K562 (cell line): ENCODE results near the gene PGRMC2. TPM values are rescaled to one million over a fixed set of nuclear protein-coding genes. Genes with fewer than 3 reads are reported as not detected.

Experiments used
- ATAC-seq: fragments of 200-7000 bp; cut with Tn5 transposase; 3 replicates; pipeline ENCODE4 v1.9.1; 2020; ENCODE audit warnings: moderate library complexity
- BruUV-seq: library from RNA; stranded (reverse); fragments of 400-500 nt; replicated peaks from 2 replicates; lab custom pipeline; 2021; lab: Mats Ljungman, UMichigan
- CTCF ChIA-PET: fragments of 300-600 bp; formaldehyde crosslinking; extraction: SDS; loops from one replicate; lab custom pipeline; 2021; ENCODE audit warnings: low intra/inter-chr PET ratio; lab: Yijun Ruan, JAX
- POLR2A ChIA-PET: fragments of 300-600, 350-650 bp; sonication (Branson Sonifier 250); formaldehyde crosslinking; extraction: SDS; loops from one replicate; lab custom pipeline; 2021; ENCODE audit warnings: antibody characterized with exemption, inconsistent platforms; lab: Yijun Ruan, JAX
- DNase-seq, 4 experiments: peaks; one replicate each; pipeline versions ENCODE4 v3.0.0 to v3.0.0-alpha.2; 2011 to 2018; ENCODE audit warnings: low spot score in 3 of 4, mixed read lengths in 3 of 4; ENCODE audit errors: extremely low read depth in 1 of 4
- FAIRE-seq: peaks from 2 replicates; lab custom pipeline; 2011; peaks lifted over from hg19 to GRCh38; lab: Jason Lieb, UNC
- H2AFZ ChIP-seq: 2 replicates; pipeline ENCODE4 v1.6.0; 2011; ENCODE audit warnings: low read depth, low read length, control low read depth, inconsistent platforms
- H3K27ac ChIP-seq: fragments of 200-600 bp; 3 replicates; pipeline ENCODE4 v1.8.0; 2011; ENCODE audit warnings: low read depth, mild to moderate bottlenecking, control low read depth, inconsistent platforms, low read length, moderate library complexity, mixed read lengths; ENCODE audit errors: extremely low read depth
- H3K27me3 ChIP-seq, 2 experiments: fragments of 300-600 bp in 1 of 2; 2 replicates in 1 of 2; 3 replicates in 1 of 2; pipeline versions ENCODE4 v1.6.0 to v1.8.0; 2011; ENCODE audit warnings: inconsistent platforms in 2 of 2, low read length in 2 of 2, mild to moderate bottlenecking in 1 of 2, mixed read lengths in 1 of 2, moderate library complexity in 1 of 2; ENCODE audit not compliant: control insufficient read depth in 2 of 2, insufficient read depth in 2 of 2
- H3K36me3 ChIP-seq: fragments of 300-600 bp; 3 replicates; pipeline ENCODE4 v1.8.0; 2011; ENCODE audit warnings: mild to moderate bottlenecking, low read length, inconsistent platforms; ENCODE audit not compliant: control insufficient read depth, insufficient read depth
- H3K4me1 ChIP-seq, 2 experiments: fragments of 200-600 bp in 1 of 2; replicated peaks in 1 of 2; 2 replicates in 1 of 2; 3 replicates in 1 of 2; pipeline versions ENCODE4 v1.5.1 to v1.8.0; 2011; ENCODE audit warnings: inconsistent platforms in 2 of 2, low read length in 2 of 2, mild to moderate bottlenecking in 1 of 2, mixed read lengths in 1 of 2, moderate library complexity in 1 of 2; ENCODE audit not compliant: control insufficient read depth in 2 of 2, insufficient read depth in 2 of 2
- H3K4me2 ChIP-seq: 2 replicates; pipeline ENCODE4 v1.6.1; 2011; ENCODE audit warnings: low read length, control low read depth, inconsistent platforms, mixed read lengths; ENCODE audit not compliant: insufficient read depth
- H3K4me3 ChIP-seq: fragments of 200-600 bp; sonication (generic), shearing (Covaris generic); 2 replicates; pipeline ENCODE4 v1.5.1; 2016; ENCODE audit warnings: control low read depth, inconsistent platforms
- H3K79me2 ChIP-seq: fragments of 200-600 bp; 3 replicates; pipeline ENCODE4 v1.8.0; 2011; ENCODE audit warnings: low read length, inconsistent platforms; ENCODE audit not compliant: control insufficient read depth, insufficient read depth
- H3K9ac ChIP-seq, 2 experiments: 2 replicates each; pipeline versions ENCODE4 v1.6.0 to v1.6.1; 2011; ENCODE audit warnings: low read depth in 2 of 2, low read length in 2 of 2, control low read depth in 1 of 2, inconsistent platforms in 1 of 2, mild to moderate bottlenecking in 1 of 2, mixed read lengths in 1 of 2; ENCODE audit not compliant: insufficient read depth in 1 of 2
- H3K9me1 ChIP-seq: one replicate; pipeline ENCODE4 v1.6.0; 2011; ENCODE audit warnings: inconsistent platforms, mild to moderate bottlenecking, low read length, moderate library complexity; ENCODE audit not compliant: control insufficient read depth, insufficient read depth
- H3K9me3 ChIP-seq: replicated peaks from 2 replicates; pipeline ENCODE4 v1.5.1; 2011; ENCODE audit warnings: low read depth, low read length, inconsistent platforms; ENCODE audit not compliant: control insufficient read depth, insufficient read depth
- H4K20me1 ChIP-seq: replicated peaks from 2 replicates; pipeline ENCODE4 v1.6.1; 2011; ENCODE audit warnings: low read length, inconsistent platforms, mixed read lengths; ENCODE audit not compliant: control insufficient read depth, insufficient read depth
- ARID3A ChIP-seq: IDR thresholded peaks from 2 replicates; pipeline ENCODE4 v1.6.1; 2012; ENCODE audit warnings: low read depth, low read length, improper control_type of control experiment, borderline replicate concordance
- BMI1 ChIP-seq: fragments of 150-350 bp; IDR thresholded peaks from 2 replicates; pipeline ENCODE4 v1.6.1; 2014; ENCODE audit warnings: low read length
- BRF1 ChIP-seq: IDR thresholded peaks from 3 replicates; pipeline ENCODE4 v1.6.1; 2011; ENCODE audit warnings: borderline replicate concordance, mild to moderate bottlenecking; ENCODE audit not compliant: insufficient read length; ENCODE audit errors: extremely low read depth
- C11orf30 ChIP-seq: fragments of 450-650 bp; IDR thresholded peaks from 2 replicates; pipeline ENCODE4 v1.6.1; 2016; ENCODE audit warnings: low read depth, mild to moderate bottlenecking
- CSDE1 ChIP-seq, 2 experiments: fragments of 450-650 bp; IDR thresholded peaks; 2 replicates each; pipeline ENCODE4 v1.6.1; 2016; ENCODE audit warnings: mild to moderate bottlenecking in 1 of 2
- MAFF ChIP-seq: IDR thresholded peaks from 2 replicates; pipeline ENCODE4 v1.6.1; 2012; ENCODE audit warnings: low read length, improper control_type of control experiment
- MAFG ChIP-seq: fragments of 450-650 bp; conservative IDR thresholded peaks from 2 replicates; pipeline ENCODE4 v1.6.1; 2016; ENCODE audit warnings: missing genetic modification characterization, missing compliant biosample characterization
- MAFK ChIP-seq: IDR thresholded peaks from 2 replicates; pipeline ENCODE4 v1.6.1; 2011; ENCODE audit warnings: low read length, improper control_type of control experiment
- POLR3A ChIP-seq: IDR thresholded peaks from 2 replicates; pipeline ENCODE4 v1.6.1; 2011; ENCODE audit warnings: borderline replicate concordance, mild to moderate bottlenecking, moderate library complexity; ENCODE audit not compliant: insufficient read length, insufficient read depth; ENCODE audit errors: extremely low read depth
- RAD51 ChIP-seq: fragments of 450-650 bp; IDR thresholded peaks from 2 replicates; pipeline ENCODE4 v1.7.1; 2016; ENCODE audit warnings: low read depth, mild to moderate bottlenecking, borderline replicate concordance
- RBM17 ChIP-seq: fragments of 200-400 bp; formaldehyde crosslinking; IDR thresholded peaks from 2 replicates; pipeline ENCODE4 v1.6.1; 2017; ENCODE audit warnings: low read depth, mild to moderate bottlenecking, low read length, borderline replicate concordance
- RNF219 ChIP-seq: fragments of 250-450 bp; sonication (Bioruptor Pico); IDR thresholded peaks from 2 replicates; pipeline ENCODE4 v1.5.0; 2022; ENCODE audit warnings: mild to moderate bottlenecking
- SAFB ChIP-seq: fragments of 200-400 bp; formaldehyde crosslinking; IDR thresholded peaks from 2 replicates; pipeline ENCODE4 v1.6.1; 2017; ENCODE audit warnings: low read depth, low read length, borderline replicate concordance
- VEZF1 ChIP-seq: fragments of 200-800 bp; sonication (Bioruptor generic); IDR thresholded peaks from 2 replicates; pipeline ENCODE4 v1.6.1; 2017; ENCODE audit warnings: missing genetic modification characterization, missing compliant biosample characterization
- ZNF146 ChIP-seq: IDR thresholded peaks from one replicate; pipeline ENCODE4 v1.6.1; 2018; ENCODE audit warnings: missing compliant biosample characterization; ENCODE audit not compliant: unreplicated experiment
- ZNF316 ChIP-seq: fragments of 450-650 bp; IDR thresholded peaks from 2 replicates; pipeline ENCODE4 v1.6.1; 2016
- ZNF75A ChIP-seq: fragments of 450-650 bp; formaldehyde crosslinking; IDR thresholded peaks from 2 replicates; pipeline ENCODE4 v1.4.0; 2020; ENCODE audit warnings: mild to moderate bottlenecking
- WGBS: fragments of 100-300 bp; shearing (Covaris generic); methylation state at CpG from one replicate; pipeline ENCODE4 v1.1.6; 2016; ENCODE audit warnings: low coverage, mixed read lengths; ENCODE audit not compliant: insufficient coverage; ENCODE audit errors: missing lambda C conversion rate; 5-methylcytosine and 5-hydroxymethylcytosine counted together
- in situ Hi-C: fragments of 300-500 bp; cut with MboI; formaldehyde crosslinking; loops from 4 replicates; pipeline ENCODE4 v1.15.0; 2018; ENCODE audit warnings: inconsistent platforms, mixed read lengths
- intact Hi-C: fragments of 100-400 bp; cut with micrococcal nuclease; formaldehyde crosslinking; loops from 2 replicates; pipeline ENCODE4 v1.14.2; 2022
- polyA plus RNA-seq, 8 experiments: library from polyadenylated mRNA; depleted of rRNA in 4 of 8; stranded (reverse) in 5 of 8; unstranded in 3 of 8; fragments of >200 nt; fragmentation: Nextera tagmentation in 2 of 8; fragmentation: Illumina TruSeq in 1 of 8; extraction: Ambion mirVana in 2 of 8; extraction: Trizol in 1 of 8; gene quantifications; 2 replicates each; pipeline versions ENCODE4 v1.2.1 to v1.2.3, GENCODE V29; 2011 to 2014; ENCODE audit warnings: inconsistent platforms in 1 of 8, missing spikeins in 1 of 8
- total RNA-seq, 7 experiments: library from RNA; depleted of rRNA in 6 of 7; stranded (reverse); fragments of >200 nt in 6 of 7; fragmentation: Illumina TruSeq in 2 of 7; extraction: Trizol in 2 of 7; gene quantifications; 2 replicates each; pipeline versions ENCODE4 v1.2.1 to v1.2.3, GENCODE V29; 2011 to 2021; ENCODE audit warnings: low replicate concordance in 1 of 7

PGRMC2 gene
- total and polyA plus RNA-seq, 9 of the 15 experiments (the other 6 are each of a cell fraction or from before 2014, with no cell fraction given), result 12.4 to 81.3 (median 22.7) TPM

GRCh38 chr4:128241019-128241418 is 46.6 kb downstream of the PGRMC2 start (continued):
- TF ChIP-seq CSDE1 (IDR thresholded peaks at IDR 0.05) (no peak), RAD51 (no peak), ZNF146 (no peak), POLR3A (no peak), ZNF75A (CRISPR knock-in tag) (no peak), VEZF1 (CRISPR knock-in tag) (no peak), RBM17 (no peak)

GRCh38 chr4:128234836-128235235 is 52.8 kb downstream of the PGRMC2 start:
- TF ChIP-seq MAFK (peak; percentile 48; the same call in 1 of the 2 replicates), MAFF (peak; percentile 51), MAFG (tag) (peak; percentile 50), SAFB (no peak), BRF1 (no peak), RNF219 (no peak), C11orf30 (peak; percentile 65), ZNF316 (peak; percentile 82), ARID3A (no peak), BMI1 (no peak)
- Histone ChIP-seq H3K9me3 (no peaks in the 10 kb centered on the region; the same call in 1 of the 2 replicates), H4K20me1 (no peaks in the 10 kb centered on the region), H2AFZ (no peak overlapping the region), H3K27me3 (no peaks in the 10 kb centered on the region), H3K79me2 (no peaks in the 10 kb centered on the region), H3K36me3 (no peaks in the 10 kb centered on the region), H3K9me1 (no peaks in the 10 kb centered on the region), H3K4me1 (no peaks in the 10 kb centered on the region), H3K9ac (no peak overlapping the region), H3K27ac (no peak overlapping the region), H3K4me2 (no peak overlapping the region), H3K4me3 (no peak overlapping the region)
- POLR2A ChIA-PET, result no interaction called here
- no TSS peak for BruUV-seq
- CTCF ChIA-PET, result no interaction called here
- FAIRE-seq (no peak), DNase-seq (no peak), ATAC-seq (no peak)
- intact Hi-C loops, result no loop called here
- in situ Hi-C loops, result no loop called here
- WGBS, result 27% methylated on average over 3 of the region's 3 CpGs
